NCI-H226 (cell line): ENCODE data around the gene PHF12.
A peak's percentile ranks its signal among the peaks of the same experiment; 100 is the strongest.

Experiments used
- DNase-seq: peaks from one replicate; pipeline ENCODE4 v3.0.0-alpha.2; 2015

PHF12 gene

GRCh38 chr17:28951428-28951990 is at the start of gene PHF12:
Gene PHF12 (minus strand): TSS chr17:28951518. CDS start chr17:28950960, 558 bp downstream.
- DNase-seq, result peak; percentile 98

DNA sequence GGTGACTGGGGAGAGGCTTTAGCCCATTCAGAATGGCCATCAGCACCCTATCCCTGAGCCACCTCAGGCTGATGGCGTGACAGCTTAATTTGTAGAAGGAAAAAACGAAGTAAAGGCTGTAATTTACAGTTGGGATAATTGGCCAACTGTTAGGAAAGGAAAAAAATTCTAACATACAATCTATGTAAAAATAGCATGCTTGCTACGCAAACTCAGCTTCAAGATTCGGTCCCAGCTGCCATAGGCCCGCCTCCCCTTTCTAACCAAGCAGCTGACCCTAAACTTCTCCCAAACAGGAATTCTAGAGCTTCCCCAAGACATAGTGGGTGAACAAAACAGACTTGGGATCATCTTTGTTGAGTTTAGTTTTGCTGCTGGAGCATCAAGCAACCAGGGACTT is 49.7 kb upstream of the PHF12 start:
- DNase-seq, result no peak

DNA sequence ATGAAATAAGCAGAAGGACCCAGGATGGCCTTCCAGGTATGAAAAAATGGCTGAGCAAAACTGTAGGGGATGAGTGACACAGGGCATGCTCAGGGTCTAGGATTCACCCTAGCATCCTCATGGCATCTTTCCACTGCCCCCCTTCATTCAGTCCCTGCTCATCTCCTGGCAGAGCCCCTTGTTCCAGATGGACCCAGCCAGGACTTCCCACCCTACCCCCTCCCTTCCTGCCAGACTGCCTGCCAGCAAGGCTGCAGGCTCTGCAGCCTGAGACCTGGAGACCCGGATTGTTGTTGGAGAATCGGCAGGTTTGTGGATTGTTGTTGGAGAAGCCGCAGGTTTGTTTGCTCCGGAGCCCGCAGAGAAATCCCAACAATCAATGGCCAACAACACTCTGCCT is 47.9 kb upstream of the PHF12 start:
- DNase-seq, result no peak

DNA sequence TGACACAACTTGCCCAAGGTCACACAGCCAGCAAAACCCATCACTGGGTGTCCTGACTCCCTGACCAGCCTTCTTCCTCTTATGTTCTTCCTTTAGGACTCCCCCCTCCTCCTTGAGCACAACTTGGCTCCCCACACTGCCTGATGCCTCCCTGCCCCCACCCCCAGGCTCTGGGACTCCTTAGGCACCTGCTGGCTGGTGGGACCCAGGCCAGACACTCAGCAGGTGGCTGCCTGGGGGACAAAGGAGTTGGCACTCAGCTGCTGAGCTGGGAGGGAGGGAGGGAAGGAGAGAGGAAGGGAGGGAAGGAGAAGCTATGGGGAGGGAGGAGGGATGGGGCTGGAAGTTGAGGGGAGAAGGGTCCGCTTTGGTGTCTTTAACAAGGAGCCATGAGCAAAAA is 46.5 kb upstream of the PHF12 start:
- DNase-seq, result no peak

GRCh38 chr17:28996554-28997096 is 45.3 kb upstream of the PHF12 start:
- no peak for DNase-seq

- DNase-seq, result no peak
Observed at GRCh38 chr17:28993645-28994426, 42.5 kb upstream of the PHF12 start.

- DNase-seq, result peak; percentile 22
Observed at GRCh38 chr17:28992625-28993600, 41.6 kb upstream of the PHF12 start.

GRCh38 chr17:28992185-28992584 is 40.9 kb upstream of the PHF12 start:
- DNase-seq, result no peak

DNA sequence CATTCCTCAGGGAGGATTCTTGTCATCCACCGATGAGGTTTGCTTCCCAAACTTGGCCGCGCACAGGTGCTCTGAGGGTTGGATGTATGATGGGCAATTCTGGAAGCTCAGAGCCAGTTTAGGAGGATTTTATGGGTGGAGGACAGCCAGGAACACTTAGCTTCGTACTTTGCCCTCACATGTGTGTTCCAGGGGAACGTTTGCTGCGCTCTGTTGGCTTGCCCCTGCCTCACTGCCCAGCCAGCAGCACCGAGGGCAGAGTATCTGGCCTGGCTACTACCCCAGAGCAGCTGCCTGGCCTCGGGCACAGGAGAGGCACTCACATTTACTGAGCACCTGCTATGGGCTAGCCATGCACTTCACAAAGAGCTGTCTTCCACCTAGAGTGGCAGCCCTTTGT is 40.5 kb upstream of the PHF12 start:
- DNase-seq, result no peak

GRCh38 chr17:28989028-28989427 is 37.7 kb upstream of the PHF12 start:
- DNase-seq, result no peak

GRCh38 chr17:28988475-28988874 is 37.2 kb upstream of the PHF12 start:
- DNase-seq, result no peak

DNA sequence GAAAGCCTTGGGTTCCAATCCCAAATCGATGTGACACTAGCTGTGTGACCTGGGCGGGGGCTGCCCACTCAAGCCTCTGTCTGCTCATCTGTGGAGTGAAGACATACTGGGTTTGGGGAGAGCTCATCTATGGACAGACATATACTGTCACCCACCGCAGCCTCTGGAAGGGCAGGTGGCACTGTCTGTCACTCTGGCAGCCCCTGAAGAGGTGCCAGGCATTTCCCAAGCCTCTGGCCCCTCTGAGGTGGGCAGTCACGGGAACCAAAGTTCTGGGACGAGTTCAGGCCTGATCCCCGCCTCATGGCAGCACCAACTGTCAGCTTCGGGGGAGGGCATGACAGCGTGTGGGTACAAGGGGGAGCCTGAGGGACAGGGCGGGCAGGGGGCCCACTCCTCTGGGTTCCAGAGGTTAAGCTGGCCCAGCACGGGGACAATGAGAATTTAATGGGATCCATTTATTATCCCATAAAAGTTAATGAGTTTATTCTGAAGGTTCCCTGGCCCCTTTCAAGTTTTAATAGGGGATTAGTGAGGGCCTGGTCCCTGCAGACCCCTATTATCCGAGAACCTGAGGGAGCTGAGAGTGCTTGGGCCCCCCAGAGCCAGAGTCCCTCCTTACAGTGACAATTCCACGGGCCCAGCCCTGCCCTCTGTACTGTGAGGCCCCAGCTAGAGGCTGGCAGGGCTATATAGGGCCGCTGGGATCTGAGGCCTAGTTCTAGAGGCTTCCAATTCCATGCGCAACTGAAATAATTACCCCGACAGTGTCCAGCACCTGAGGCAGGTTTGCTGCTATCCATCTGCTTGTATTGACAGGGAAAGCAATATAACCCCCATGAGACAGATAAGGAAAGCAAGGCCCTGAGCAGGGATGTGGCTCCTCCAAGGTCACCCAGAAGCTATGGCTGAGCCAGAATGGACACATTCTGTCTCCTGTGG is 35.7 kb upstream of the PHF12 start:
- DNase-seq, result no peak

DNA sequence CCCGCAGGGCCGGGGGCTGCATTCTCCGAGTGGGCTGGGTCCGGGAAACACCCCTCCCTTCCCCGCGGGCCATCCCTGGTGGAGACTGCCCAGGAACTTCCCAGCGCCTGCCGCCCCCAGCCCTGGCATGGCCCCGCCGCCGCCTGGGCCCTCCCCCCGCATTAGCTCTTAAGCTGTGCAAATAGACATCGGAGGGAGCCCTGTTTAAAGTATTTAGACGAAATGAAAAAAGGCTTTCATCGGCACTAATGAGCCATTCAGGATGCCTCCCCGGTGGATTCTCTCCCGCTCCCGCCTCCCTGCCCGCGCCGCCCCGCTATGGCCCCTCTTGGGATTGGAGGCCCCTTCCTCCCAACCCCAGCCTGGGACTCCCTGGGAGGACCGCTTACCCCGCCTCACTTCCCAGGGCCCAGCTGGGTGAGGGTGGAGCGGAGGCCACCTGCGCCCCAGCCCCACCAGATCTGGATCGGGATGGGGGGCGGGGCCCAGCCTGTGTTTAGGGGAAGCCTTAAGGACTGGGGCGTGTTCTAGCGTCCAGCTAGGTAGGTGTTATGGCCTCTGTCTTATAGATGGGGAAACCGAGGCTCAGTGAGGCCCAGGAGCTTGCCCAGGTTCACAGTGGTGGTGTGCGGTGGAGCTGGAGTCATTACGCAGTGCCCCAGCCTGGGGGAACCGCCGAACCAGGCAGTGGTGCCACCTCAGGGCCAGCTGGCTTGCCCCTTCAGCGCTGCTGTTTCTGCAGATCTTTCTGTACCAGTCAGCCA is 34.8 kb upstream of the PHF12 start:
- no peak for DNase-seq

DNA sequence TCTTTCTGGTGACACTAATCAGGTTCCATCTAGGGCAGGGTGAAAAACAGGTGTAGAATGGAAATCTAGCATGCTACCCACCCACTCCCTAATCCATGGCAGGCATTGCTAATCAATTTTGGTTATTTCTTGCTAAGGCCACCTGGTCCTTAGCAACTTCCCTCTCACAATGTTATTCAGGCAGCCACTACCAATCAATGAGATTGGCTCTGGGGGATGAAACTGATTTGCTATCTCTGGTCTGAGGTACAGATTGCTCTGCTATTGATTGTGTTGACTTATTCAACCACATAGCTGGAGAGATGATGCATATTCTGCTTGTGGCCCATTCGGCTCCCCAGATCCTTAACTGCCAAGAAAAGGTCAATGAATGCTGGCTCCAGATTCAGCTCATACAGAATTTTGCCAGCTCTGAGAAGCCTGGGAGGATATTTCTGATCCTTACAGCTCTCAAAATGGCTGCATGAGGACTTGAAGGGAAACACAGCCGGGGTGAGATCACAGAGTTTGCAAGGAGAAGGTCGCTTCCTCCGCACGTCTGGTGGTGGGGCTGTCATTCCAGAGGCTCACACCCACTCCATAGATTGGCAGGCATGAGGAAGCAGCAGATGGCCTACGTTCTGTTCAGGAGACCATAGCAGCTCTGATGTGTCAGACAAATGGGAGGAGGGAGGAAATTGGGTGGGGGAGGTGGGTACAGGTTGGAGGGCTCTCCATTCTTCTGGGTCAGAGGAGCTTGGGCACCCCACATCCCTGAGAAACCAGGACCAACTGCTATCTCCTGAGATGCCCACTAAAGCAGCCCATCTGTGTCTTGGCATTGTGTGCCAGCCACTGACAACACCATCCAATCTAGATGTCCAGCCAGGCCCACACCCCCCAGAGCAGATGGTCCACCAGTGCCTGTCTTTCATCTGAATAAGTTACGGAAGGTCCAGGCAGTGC is 32.2 kb upstream of the PHF12 start:
- DNase-seq, result no peak

GRCh38 chr17:28982131-28982793 is 30.9 kb upstream of the PHF12 start:
- no peak for DNase-seq

GRCh38 chr17:28978356-28978964 is 27.1 kb upstream of the PHF12 start:
- DNase-seq, result no peak

DNA sequence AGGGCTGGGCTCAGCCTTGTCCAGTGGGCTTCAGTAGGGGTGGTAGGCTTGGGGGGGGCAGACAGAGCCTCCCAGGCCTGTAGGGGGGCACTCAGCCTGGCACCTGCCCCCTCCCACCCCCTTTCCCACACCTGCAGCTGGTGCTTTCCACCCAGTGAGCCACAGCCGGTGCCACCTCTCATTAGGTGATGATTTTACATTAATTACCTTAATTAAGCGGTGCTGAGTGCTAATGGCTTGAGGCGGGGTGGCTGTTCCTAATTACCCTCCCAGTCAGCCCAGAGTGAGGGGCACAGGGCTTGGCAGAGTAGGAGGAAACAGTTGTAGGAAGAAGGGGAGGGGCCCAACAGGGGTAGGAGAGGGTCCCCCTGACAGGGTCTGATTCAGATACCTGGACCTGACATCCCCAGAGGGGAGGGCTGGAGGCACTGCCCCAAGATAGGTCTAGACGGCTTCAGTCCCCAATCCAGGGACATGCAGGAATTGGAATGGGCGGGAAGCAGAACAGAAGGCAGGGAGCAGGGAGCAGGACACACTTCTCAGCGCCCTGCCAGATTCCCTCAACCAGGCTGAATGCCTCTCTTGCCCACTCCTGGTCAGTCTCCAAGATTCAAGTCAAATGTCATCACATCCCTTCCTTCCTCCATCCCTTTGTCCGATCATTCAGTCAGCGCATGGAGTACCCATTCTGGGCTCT is 26.5 kb upstream of the PHF12 start:
- DNase-seq, result no peak

DNA sequence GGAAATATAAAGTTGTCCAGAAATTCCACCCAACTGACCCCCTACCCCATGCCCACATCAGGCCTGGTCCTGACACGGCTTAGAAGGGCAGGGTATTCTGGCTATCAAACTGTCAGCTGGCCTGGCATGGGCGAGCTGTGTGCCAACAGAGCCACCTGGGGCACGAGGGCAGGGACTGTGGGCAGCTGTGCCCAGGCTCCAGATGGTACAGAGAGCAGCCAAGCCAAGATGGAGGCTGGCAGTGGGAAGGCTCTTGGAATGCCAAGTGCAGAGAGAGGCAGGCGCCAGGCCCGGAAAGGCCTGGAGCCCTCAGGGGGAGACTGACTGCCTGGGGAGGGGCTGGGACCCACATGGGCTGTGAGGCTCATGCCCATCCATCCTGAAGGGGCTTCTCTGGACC is 24.3 kb upstream of the PHF12 start:
- no peak for DNase-seq
